Mammary epithelial cell (primary cell): ENCODE results near the gene OR2W3.

Experiments used
- EZH2 ChIP-seq: IDR thresholded peaks from 2 replicates; pipeline ENCODE4 v1.6.1; 2012; ENCODE audit warnings: low read length, inconsistent platforms, borderline replicate concordance
- TF ChIP-seq, protein P1 (sequence below), 2 donors: IDR thresholded peaks in 1 of 2; conservative IDR thresholded peaks in 1 of 2; 2 replicates each; pipeline ENCODE4 v1.5.1; 2011 to 2012; ENCODE audit warnings: inconsistent platforms in 2 of 2, low read length in 2 of 2, mild to moderate bottlenecking in 2 of 2, control low read depth in 1 of 2, low read depth in 1 of 2; ENCODE audit not compliant: insufficient read depth in 1 of 2; ENCODE audit errors: extremely low read depth in 1 of 2

DNA sequence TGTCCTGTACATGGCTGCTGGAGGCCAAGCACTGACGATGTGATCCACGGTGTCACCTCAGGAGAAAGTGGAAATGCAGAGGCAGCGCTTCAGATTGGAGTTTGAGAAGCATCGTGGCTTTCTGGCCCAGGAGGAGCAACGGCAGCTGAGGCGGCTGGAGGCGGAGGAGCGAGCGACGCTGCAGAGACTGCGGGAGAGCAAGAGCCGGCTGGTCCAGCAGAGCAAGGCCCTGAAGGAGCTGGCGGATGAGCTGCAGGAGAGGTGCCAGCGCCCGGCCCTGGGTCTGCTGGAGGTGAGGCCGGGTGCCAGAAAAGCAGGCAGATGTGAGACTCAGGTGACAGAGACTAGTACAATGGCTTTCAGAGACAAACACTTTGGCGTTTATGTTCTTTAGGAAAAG is 30.7 kb upstream of the OR2W3 start:
- TF ChIP-seq, protein P1, sequence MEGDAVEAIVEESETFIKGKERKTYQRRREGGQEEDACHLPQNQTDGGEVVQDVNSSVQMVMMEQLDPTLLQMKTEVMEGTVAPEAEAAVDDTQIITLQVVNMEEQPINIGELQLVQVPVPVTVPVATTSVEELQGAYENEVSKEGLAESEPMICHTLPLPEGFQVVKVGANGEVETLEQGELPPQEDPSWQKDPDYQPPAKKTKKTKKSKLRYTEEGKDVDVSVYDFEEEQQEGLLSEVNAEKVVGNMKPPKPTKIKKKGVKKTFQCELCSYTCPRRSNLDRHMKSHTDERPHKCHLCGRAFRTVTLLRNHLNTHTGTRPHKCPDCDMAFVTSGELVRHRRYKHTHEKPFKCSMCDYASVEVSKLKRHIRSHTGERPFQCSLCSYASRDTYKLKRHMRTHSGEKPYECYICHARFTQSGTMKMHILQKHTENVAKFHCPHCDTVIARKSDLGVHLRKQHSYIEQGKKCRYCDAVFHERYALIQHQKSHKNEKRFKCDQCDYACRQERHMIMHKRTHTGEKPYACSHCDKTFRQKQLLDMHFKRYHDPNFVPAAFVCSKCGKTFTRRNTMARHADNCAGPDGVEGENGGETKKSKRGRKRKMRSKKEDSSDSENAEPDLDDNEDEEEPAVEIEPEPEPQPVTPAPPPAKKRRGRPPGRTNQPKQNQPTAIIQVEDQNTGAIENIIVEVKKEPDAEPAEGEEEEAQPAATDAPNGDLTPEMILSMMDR (conservative IDR thresholded peaks at IDR 0.05 in 1 of 2, IDR thresholded peaks at IDR 0.05 in 1 of 2; ENCODE audit: extremely low read depth in 1 of 2, insufficient read depth in 1 of 2, low read depth in 1 of 2, low read length in 2 of 2): no peak
- TF ChIP-seq EZH2: no peak
